Stimulated activated CD4-positive, alpha-beta T cell treated with anti-CD3 and anti-CD28 coated beads, Interleukin-12 subunit alpha, Interleukin-12 subunit beta, amount 100 ng/mL, for 24 hours (primary cell): Measurements from ENCODE around the gene PTPRN2.

Experiments used
- DNase-seq, 2 experiments: peaks; one replicate each; pipeline ENCODE4 v3.0.0-alpha.2; 2020; ENCODE audit warnings: low read depth in 2 of 2

PTPRN2 gene

DNA sequence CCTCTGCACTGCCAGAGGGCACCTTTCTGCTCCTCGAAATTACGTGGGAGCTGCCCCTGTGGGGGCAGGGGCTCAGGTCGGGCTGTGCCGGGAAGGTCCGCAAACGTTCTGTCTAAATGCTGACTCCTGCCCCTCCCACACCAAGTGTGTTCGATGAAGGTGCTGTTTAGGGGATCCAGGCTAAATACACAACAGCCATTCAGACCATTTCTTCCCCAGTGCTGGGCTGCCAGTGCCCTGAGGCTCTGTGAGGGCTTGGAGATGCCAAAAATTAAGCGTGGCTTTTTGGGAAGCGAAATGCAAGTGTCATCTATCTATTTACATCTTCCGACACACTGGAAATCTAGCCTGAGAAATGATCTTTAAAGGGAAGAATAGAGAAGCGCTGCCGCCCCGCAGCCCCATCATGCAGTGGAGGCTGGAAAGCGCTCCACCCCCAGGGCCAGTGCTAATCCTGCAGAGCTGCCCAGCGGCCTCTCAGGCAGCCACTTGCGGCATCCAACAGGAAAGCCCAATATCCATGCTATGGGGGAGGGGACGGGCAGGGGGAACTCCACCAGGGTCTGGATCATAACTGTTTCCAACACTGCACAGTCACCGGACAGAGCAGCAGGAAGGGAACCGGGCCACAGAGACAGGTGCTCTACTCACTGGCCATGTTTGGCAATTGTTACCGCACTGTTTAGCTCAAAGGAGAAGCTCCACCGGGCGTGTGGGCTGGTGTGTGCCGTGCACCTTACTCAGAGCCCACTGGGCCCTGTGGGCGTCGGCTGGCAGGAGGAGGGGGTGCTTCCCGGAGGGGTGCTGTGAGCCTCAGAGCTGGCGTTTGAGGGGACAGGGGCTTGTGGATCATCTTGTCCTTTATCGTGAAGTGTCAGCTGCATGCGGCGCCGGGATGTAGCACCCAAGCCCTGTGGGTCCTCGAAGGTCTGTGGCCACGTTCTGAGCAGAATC, 1045.3 kb downstream of the PTPRN2 start:
- DNase-seq = no peak

DNA sequence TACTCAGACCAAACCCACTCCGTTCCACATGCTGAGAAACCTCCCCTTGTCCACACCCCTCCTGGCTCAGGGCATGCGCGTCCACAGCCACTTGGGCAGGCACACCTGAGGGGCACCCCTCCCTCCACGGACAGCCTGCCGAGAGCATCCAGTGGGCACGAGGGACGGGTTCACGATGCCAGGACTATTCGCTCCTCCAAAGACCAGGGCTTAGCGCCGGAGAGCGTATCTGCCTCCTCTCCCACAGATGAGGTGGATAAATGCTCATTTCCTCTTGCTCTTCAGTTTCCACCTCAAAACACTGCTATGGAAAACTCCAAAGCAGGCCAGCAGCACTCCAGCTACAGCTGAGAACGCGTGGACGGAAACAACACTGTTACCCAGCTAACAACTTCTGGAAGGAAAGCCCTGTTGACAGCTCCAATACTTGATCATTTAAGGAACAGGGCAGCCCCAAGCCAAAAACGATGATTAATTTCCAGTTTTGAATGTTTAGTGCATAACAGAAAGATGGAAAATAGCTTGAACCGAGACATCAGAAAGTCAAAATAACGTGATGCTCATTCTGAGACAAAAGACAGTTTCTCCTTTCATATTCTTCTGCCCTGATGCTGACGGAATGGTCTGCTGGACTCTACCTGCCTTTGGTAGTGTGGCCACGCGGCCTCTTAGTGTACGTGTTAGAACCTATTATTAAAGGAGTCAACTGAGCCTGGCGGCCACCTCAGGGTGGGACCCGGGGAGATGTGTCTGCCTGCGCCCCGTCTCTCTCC, 1046.1 kb downstream of the PTPRN2 start:
- no peak for DNase-seq

DNA sequence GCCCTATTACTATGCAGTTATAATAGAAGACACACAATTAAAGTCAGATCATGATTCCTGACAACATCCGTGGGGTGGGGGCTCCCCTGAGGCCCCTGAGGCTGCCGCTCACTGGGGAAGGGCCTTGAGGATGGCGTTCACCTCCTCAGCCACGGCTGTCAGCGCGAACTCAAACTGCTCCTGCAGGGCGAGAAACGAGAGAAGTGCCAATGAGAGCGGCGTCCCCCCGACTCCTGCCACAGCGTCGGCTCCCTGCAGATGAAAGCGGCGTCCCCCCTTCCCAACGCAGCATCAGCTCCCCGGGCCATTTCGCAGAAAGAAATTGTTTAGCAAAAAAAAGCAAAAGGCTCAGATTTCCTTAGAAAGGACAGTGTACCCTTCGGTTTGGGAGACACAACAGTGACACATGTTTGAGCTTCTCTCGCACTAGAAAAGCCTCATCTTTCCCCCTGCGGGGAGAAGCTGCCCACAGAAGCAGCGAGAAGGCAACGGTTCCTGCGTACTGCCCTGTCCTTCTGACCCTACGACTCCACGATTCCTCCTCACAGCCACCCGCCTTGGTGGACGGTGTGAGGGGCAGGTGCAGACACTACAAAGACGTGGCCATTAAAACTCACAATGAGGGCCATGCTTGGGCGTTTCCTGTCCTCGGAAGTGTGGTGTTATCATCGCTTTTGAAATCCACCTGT, 1046.9 kb downstream of the PTPRN2 start:
- DNase-seq = no peak

DNA sequence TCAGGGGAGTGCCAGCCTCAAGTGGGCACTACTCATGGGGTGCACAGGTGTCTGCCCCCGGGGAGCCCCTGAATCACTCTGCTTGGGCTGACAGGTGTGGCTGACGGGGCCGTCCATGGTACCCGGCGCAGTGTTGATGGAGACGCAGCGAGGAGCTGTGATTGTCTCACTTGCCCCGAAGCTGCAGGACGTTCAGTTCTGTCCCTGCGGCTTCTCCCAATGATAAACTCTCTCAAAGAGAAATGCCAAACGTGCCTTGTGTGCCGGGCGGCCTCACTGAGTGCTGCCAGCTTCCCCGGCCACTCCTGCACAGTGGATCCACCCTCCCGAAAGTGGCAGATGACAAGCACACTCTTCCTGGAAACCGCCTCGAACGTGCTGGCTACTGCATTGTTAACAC, 1047.6 kb downstream of the PTPRN2 start:
- no peak for DNase-seq

DNA sequence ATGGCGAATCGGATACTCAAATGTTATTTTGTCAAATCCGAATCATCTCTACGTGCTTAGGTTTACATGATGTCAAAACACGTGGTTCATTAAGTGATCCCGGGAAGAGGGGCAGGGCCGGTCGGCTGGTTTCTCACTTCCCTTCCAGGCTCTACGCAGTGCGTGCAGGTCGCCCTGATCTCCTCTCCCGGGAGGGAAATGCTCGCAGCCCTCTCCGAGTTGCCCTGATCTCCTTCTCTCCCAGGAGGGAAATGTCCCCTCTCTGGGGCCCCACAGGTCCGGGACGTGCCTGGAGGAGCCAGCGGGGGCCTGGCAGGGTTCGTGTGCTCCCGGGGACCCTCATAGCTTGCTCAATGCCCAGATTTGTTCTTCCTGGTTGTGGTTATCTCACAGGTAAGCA, 1048.1 kb downstream of the PTPRN2 start:
- DNase-seq = no peak

DNA sequence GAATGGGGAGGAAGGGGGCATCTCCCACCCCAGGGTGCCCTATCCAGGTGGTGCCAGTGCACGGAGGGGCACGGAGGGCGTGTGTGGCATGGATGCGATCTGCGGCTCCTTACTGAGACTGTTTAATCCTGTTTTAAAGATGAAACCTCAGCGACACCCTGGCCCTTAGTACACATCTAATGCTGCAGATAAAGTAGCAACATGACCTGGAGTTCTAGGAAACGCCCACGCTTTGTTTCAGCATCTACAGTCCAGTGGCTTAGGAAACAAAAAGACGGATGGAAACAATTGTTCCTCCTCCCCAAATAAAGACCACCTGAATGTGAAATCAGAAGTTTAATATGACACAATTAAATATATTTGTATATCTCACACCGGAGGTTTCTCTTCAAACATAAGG, 1048.9 kb downstream of the PTPRN2 start:
- DNase-seq = no peak

DNA sequence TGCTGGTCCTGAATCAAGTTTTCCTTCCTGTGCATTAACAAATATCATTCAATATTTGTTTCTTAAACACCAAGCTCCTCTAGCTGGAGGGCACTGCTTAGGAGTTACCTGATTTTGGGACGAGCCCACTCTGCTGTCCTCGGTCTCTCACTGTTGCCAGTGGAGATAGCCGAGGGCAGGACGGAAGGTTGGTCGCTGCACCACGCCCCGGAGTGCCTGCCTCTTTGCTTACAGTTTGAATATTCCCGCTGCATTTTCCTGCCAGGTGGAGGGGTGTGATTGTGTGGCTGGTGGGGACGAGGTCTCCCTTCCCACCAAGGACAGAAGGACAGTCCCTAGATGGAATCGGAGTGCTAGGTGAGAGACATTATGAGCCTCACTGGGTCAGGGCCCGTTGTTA, 1049.3 kb downstream of the PTPRN2 start:
- DNase-seq = no peak

DNA sequence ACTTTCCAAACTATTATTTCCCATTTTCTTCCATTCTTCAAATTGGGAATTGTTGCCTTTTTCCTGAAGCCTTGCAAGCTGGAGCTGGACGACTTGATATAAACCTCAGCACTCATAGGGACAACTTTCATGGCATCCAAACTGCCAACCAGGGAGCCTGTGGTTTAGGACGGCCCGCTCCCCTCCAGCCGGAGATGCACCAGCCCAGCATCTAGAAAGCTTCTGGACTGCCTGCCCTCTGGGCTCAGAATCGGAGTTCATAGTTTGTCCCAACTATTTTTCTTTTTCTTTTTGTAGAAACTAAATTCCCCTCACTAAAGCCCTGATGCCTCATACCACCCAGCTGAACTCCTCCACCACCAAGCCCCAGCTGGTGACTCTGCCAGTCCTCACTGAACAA, 1050.6 kb downstream of the PTPRN2 start:
- no peak for DNase-seq

DNA sequence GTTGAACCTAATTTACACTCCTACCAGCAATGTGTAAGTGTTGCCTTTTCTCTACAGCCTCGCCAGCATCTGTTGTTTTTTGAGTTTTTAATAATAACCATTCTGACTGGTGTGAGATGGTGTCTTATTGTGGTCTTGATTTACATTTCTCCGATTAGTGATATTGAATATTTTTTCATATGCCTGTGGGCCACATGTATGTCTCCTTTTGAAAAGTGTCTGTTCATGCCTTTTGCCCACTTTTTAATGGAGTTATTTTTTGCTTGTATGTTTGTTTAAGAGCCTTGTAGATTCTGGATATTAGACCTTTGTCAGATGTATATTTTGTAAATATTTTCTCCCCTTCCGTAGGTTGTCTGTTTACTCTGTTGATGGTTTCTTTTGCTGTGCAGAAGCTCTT, 1055.6 kb downstream of the PTPRN2 start:
- no peak for DNase-seq

DNA sequence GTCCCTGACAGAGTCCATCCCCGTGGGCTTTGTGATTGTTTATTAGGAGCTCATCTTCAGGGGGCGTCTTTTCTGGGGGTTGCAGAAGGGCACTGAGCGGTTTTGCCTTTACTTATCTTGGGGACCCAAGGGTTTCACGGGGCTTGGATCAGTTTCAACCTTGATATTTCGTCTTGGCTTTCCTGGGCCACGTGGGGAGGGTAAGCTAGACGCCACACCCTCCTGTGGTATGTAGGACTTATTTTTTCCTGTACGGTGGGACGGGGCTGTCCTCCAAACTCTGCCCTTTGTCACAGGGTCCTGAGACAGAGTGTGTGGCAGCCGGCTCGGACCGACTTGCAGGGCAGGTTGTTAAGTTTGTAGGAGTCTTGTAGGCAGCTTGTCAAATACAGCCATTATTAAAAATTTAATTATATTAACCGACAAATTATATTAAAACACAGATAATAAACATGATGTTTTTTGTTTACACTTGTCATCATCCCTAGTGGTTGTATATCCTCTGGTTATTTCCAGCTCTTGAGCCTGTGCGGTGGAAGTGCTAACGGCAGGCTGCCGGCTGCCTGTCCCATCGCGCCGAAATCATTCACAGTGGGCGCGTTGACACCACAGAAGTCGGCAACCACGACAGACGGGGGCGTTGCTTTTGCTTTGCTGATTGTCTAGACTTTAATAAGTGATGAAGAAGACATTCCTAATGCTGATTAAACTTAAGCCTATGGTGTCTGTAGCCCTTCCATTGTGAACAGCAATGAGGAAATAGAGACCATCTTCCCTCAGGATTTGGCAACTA, 1057.7 kb downstream of the PTPRN2 start:
- DNase-seq = no peak

DNA sequence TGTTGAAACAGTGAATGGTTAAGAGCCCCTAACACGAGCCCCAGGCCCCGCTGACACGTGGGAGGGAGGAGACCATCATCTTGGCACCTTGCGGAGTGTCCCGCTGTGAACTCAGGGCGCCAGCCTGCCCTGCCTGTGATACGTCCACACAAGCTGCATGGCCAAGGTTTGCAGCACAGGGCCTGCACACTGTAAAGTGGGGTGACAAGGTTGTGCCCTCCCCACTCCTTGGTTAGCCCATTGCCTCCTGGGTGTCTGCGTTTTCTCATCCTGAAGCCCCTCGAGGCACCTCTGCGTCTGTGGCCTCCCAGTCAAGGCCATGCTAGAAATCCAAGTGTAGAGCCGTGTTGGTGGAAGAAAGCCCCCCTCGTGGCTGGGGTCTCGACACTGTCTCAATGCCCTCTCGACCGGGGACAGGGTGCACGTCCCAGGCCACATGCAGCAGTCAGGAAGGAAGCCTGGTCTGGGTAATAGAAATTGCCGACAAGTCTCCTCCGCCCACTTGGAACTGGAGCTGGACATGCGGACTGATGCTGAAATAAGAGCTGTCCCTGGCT, 1058.8 kb downstream of the PTPRN2 start:
- DNase-seq = no peak

DNA sequence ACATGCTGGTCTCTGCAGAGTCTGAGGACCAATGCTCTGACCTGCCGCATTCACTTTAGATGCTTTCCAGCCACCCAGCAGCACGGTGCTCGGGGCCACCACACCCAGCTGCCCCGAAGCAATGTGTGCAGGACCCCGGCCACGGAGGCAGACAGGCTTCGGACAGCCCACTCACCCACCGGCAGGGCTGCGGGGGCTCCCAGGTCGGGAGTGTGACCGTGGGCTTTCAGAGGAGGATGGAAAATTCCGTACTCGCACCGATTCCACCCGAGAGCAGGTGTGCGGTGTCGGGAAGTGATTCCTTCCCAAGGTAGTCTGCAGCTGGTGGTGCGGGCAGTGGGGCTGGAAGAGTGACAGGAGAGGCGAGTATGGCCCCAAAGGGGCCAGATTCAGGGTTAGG, 1059.9 kb downstream of the PTPRN2 start:
- DNase-seq = no peak

DNA sequence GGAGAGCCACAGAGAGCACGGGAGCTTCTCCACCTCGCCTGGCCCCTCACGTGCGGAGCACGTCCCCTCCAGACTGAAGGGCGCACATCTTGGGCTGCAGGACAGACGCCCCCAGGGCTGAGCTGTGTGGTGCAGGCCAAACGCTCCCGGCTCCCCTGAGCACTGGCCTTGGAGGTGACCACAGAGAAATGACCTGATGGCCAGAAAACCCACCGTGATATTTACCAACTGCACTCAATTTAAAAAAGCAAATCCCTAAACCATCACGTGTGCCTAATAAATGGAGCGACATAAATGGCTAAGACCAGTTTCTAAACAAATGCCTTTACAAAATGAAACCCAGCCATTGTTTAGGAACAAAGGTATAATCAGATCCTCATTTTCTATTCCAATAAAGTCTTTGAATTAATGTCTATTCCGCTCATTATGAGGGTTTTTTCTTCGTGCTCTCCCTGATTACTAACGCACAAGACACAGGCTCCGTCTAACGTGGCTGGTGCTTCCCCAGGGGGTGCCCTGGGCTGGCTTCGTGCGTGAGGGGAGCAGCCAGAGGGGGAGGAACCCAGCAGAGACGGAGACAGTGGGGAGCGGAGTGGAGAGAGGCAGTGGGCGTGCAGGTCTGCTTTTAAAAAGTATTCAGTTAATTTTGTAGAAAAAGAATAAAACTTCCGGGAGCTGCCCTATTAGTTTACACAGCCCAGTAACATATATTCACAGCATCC, 1060.5 kb downstream of the PTPRN2 start:
- DNase-seq = no peak

DNA sequence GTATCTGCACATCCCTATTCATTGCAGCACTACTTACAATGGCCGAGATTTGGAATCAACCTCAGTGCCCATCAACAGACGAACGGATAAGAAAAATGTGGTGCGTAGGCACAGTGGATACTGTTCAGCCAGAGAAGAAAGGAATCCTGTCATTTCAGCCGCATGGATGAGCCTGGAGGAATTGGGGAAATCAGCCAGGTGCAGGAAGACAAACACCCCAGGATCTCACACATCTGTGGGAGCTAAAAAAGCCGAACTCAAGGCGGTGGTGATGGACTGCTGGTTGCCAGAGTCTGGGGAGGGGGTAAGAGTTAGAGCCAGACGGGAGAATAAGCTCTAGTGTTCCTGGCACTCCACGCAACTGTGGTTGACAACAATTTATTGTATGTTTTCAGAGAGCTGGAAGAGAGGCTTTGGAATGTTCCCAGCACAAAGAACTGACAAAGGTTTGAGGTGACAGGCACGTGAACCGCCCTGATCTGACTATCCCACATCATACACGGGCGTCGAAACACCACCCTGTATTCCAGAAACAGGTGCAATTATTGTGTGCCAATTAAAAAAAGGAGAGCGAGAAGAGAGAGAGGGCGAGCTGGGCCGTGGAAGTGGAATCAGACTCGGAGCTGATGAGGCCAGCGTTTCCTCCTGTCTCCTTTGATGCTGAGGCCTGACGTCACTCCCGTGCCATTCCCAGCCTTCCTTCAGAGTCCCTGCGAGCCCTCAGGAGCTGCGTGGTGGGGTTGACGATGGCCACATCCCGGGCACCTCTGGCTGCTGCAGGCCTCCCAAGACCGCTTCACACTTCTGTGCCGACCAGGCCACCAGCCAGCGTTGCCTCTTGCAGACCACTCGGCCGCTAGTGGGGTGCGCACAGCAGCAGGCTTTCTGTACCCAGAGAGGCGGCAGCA, 1061.4 kb downstream of the PTPRN2 start:
- no peak for DNase-seq

DNA sequence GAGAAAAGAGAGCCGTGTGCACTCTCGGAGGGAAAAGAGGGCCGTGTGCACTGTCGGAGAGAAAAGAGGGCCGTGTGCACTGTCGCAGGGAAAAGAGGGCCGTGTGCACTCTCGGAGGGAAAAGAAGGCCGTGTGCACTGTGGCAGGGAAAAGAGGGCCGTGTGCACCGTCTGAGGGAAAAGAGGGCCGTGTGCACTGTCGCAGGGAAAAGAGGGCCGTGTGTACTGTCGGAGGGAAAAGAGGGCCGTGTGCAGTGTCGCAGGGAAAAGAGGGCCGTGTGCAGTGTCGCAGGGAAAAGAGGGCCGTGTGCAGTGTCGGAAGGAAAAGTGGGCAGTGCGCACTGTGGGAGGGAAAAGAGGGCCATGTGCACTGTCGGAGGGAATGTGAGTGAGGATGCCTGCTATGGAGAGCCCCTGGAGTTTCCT, 1062.1 kb downstream of the PTPRN2 start:
- no peak for DNase-seq

DNA sequence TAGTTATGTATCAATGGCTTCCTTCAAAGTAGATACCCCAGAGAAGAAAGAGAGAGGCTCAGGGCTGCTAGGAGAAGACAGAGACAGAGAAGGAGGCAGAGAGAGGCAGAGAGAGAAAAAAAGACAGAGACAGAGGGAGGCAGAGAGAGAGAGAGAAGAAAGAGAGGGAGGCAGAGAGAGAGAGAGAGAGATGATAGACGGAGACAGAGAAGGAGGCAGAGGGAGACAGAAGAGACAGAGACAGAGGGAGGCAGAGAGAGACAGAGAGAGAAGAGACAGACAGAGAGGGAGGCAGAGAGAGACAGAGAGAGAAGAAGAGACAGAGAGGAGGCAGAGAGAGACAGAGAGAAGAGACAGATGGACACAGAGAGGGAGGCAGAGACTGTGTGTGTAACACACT, 1062.9 kb downstream of the PTPRN2 start:
- no peak for DNase-seq

DNA sequence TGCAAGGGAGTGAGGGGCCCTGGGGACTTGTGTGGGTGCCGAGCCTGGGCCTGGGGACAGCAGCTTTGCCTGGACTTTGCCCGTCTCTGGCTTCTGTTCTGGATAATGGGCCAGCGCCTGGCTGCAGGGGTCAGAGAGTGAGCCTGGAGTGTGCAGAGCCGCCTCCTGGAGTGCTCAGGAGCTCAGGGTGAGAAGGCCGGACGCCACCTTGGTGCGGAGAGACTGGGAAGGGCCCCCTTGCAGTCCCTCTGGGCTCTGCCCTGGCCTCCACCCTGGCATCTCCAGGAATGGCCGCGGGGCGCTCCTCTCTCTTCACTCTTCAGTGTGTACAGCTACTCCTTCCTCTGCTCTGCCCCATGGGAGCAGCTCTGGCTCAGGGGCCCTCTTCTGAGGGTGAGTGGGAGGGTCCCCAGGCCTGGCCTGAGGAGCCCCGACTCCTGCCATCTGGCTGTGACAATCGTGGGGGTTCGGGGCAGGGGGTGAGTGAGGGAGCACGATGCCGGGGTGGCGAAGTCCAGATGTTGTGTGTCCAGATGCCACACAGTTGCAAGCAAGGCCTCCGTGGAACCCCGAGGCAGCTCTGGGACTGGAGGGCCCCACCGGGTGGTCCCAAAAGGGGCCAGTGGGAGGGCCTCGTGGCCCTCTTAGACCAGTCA, 1063.7 kb downstream of the PTPRN2 start:
- DNase-seq = no peak

DNA sequence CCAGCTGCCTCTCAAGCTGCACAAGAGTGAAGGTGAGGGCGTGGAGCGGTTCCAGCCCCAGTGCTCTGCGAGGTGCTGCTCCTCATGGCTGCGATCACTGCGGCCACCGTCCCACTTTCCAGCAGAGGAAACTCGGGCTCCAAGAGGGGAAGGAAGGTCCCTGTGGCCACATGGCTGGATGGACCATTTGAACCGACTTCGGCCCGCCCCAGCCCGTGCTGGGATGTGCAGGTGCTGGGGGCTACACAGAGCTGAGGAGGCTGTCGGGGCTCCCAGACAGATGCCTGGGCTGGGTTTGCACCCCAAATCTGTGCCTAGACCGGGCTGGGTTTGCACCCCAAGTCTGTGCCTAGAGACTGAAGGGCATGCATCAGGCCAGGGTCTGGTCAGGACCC, 1064.3 kb downstream of the PTPRN2 start:
- no peak for DNase-seq

DNA sequence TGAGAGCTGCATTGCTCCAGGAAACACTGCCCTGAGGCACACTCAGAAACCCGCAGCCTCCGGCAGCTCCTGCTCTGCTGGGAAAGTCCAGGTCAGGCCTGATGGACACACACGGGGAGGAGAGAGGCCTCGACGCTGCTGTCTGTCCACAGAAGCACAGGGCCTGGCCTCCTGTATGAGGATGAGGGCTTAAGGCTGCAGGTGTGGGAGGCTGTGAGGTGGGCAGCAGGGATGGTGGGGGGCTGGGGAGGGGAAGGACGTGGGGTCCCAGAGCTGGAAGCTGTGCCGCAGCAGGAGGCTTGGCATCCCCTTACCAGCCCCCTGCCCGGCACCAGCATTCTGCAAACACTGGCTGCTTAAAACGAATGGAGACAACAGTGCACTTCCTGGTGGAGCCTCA, 1064.7 kb downstream of the PTPRN2 start:
- DNase-seq = no peak
